NB4 (cell line): ENCODE data around the gene ALS2CL.

Experiments
- DNase-seq: peaks from one replicate; pipeline ENCODE4 v3.0.0; 2010; ENCODE audit warnings: low read depth
- H3K4me3 ChIP-seq: one replicate; pipeline ENCODE4 v1.5.1; 2011; ENCODE audit warnings: mild to moderate bottlenecking, low read depth, low read length, moderate library complexity
- MYC ChIP-seq: IDR thresholded peaks from 2 replicates; pipeline ENCODE4 v1.6.1; 2011; ENCODE audit warnings: low read depth, low read length
- POLR2A ChIP-seq: IDR thresholded peaks from 2 replicates; pipeline ENCODE4 v1.6.1; 2011; ENCODE audit warnings: mild to moderate bottlenecking; ENCODE audit not compliant: insufficient read length; ENCODE audit errors: extremely low read depth
- TF ChIP-seq, protein P1 (sequence below): IDR thresholded peaks from 2 replicates; pipeline ENCODE4 v1.6.1; 2011; ENCODE audit warnings: low read depth, low read length
- TF ChIP-seq, protein P2 (sequence below): IDR thresholded peaks from one replicate; pipeline ENCODE4 v1.5.1; 2012; ENCODE audit warnings: low read depth, low read length

The ALS2CL gene

DNA sequence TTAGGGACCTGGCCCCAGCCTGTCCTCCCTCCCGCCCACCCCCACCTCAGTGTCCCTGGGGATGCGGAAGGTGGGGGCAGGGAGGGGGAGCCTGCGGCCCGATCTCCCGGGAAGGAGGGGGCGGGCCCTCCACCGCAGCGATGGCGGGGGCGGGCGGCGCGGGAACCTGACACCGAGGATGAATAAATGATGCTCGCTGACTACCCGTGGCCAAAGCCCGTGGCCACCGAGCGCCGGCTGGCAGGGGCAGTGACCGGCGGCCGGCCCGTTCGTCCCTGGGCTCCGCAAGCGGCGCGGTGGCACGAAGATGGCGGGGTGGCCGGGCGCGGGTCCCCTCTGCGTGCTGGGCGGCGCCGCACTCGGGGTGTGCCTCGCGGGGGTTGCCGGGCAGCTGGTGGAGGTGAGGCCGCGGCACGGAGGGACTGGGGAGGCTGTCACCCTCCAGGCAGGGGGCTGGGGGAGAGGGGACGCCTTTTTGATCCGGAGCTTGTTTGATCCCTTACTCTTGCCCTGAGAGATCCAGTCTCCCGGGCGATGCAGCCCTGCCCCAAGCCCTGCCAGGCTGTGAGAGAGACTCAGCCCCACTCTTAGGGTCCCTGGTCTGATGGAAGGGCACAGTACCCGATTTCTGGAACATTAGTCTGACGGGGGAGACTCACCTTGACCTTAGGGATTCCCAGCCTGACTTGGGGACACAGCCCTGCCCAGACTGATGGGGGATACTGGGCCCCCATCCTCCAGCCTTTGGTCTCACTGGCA is 7.9 kb upstream of the ALS2CL start, which contains the start of gene TMIE:
TSS of gene TMIE (plus strand) at position 212 of the 759 bp plus-strand sequence. CDS start at position 308, 96 bp downstream.
- no peak for DNase-seq
- TF ChIP-seq, protein P1, sequence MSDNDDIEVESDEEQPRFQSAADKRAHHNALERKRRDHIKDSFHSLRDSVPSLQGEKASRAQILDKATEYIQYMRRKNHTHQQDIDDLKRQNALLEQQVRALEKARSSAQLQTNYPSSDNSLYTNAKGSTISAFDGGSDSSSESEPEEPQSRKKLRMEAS = no peak
- TF ChIP-seq POLR2A = no peak
- no peak for TF ChIP-seq MYC
- TF ChIP-seq, protein P2, sequence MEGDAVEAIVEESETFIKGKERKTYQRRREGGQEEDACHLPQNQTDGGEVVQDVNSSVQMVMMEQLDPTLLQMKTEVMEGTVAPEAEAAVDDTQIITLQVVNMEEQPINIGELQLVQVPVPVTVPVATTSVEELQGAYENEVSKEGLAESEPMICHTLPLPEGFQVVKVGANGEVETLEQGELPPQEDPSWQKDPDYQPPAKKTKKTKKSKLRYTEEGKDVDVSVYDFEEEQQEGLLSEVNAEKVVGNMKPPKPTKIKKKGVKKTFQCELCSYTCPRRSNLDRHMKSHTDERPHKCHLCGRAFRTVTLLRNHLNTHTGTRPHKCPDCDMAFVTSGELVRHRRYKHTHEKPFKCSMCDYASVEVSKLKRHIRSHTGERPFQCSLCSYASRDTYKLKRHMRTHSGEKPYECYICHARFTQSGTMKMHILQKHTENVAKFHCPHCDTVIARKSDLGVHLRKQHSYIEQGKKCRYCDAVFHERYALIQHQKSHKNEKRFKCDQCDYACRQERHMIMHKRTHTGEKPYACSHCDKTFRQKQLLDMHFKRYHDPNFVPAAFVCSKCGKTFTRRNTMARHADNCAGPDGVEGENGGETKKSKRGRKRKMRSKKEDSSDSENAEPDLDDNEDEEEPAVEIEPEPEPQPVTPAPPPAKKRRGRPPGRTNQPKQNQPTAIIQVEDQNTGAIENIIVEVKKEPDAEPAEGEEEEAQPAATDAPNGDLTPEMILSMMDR = no peak
- no peak within 1 kb of the TSS for H3K4me3 ChIP-seq

DNA sequence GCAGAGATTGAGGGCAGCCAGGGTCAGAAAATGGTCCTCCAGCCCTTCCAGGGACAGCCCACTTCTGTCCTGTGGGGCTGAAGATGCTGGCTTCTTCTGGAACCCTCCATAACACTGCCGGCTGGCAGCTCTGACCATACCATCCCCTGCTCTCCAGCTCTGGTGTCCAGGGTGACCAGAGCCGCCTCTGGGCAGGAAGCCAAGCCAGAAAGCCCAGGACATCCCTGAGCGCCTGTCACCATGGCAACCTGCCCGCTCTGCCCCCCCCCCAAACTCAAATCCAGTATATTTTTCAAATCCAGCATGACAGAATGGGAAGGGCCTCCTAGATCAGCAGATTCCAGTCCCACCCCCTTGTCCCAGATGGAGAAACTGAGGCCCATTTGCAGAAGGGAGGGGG is 7.3 kb upstream of the ALS2CL start:
- no peak for DNase-seq
- TF ChIP-seq MYC (no peak), POLR2A (no peak)
- TF ChIP-seq, protein P2 = no peak
- TF ChIP-seq, protein P1 = no peak
- H3K4me3 ChIP-seq = no peak overlapping the region

DNA sequence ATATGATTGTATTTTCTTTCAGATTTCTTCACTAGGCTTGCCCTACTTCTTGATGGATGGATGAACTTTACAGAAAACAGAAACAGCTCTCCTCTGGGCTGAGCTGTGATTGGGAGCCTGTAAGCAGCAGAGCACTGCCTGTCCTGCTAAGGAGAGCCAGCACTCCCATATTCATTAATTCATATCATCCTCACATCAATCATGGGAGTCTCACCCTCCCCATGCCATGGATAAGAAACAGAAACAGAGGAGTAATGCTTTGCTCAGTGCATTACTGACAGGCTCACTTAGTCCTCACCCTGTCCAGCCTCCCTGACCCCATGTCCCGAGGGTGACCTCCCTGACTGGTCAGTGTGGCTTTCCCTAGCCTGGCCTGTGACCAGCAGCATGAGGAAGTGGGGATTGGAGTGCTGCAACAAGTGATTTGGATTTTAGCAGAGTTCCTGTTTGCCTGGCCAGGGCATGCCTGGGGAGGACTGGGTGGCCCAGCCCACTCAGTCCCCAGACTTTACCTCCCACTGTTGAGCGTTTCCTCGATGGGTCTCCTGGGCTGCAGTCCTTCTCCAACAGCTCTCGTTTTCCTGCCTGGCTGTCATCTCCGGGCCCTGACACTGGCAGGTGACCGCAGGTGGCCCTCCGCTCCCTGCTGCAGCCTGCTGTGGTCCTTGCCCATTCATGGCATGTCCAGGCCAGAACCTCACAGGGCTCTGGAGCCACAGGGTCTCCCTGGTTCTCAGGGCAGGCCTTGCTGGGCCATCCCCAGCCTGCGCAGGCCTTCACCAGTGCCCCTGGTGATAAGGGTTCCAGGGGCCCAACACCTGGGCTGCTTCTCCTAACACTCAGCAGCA is 6.4 kb upstream of the ALS2CL start:
- TF ChIP-seq POLR2A = no peak
- TF ChIP-seq, protein P1 = no peak
- no peak overlapping the region for H3K4me3 ChIP-seq
- no peak for DNase-seq

DNA sequence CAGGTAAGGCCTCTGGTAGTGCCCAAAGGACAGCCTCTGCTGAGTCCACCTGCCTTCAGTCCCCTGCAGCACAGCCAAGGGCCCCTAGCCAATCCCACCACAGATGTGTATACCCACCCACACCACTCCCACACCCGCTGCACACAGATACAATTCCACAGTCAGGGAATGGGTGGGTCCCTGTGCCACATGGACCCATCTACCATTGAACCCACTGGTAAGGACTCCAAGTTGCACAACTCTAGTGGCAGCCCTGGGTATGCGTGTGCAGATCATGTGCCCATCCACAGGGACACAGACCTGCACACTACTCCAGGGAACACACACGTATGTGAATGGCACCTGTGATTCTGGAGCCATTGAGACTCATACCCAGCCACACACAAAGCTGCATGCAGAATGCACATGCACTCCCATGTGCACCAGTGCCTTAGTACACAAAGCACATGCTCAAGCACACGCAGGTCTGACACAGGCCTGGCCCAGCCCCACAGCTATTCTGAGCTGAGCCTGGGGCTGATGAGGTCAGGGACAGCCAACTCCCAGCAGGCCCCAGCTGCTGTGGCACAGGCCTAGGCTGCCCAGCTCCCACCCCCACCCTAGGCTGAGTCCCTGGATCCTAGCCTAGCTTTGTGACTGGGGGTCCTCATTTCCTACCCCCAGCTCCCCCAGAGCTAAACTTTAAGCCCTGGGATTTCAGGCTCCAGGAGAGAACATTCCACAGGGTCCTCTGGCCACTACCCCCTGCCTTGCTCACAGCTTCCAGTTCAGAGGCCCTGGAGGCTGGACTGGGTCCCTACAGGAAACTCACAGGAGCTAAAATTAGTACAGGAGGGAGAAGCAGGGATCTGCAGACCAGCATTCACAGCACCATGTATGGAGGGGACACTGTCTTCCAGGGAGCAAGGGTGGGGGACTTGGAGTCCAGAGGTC is 2.7 kb upstream of the ALS2CL start:
- no peak overlapping the region for H3K4me3 ChIP-seq
- peak; percentile 45 for DNase-seq
- no peak for TF ChIP-seq POLR2A
- TF ChIP-seq, protein P2 = no peak
- TF ChIP-seq, protein P1 = peak; percentile 67; the same call in 1 of the 2 replicates

DNA sequence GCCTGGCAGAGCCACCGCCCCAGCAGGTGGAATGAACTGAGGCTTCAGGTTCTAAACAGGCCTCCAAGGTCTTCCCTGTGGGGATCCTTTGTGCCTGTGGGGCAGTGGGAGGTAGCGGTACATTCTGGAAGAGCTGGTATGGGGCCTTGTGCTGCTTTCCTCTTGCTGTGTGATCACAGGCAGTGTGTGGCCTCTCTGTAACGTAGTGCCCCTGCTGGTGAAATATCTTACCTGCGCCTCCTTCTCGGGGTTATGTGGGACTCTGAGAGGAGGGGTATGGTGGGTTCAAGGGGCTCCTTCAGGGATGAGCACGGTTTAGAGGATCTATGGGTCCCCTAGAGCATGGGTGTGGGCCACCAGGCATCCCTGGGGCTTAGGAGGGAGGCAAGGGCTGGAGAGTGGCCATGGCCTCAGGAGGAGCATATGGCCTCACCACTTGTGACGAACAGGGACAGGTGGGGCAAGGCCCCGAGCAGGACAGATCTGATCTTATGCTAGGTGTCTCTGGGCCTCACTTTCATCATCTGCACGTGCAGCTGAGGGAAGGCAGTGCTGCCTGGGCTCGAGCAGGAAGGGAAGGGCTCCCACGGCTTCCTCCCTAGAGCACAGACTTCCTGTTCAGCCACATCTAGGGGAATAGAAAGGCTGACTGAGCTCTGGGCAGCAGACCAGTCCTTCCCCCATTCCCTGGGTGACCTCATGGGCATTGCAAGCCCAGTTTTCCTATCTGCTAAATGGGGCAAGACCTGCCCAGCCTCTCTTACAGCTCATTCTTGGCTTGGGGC is 1.9 kb upstream of the ALS2CL start:
- DNase-seq = peak; percentile 90

More for the DNA sequence above, 1.9 kb upstream of the ALS2CL start:
- TF ChIP-seq, protein P2 = peak; percentile 15
- peak; percentile 90 for TF ChIP-seq MYC
- TF ChIP-seq, protein P1 = peak; percentile 93
- no peak for TF ChIP-seq POLR2A
- H3K4me3 ChIP-seq = no peak overlapping the region
